HEK293 (cell line): ENCODE results near the gene HINFP.

Experiments used
- CTCF ChIA-PET: fragments of 350-600 bp; formaldehyde crosslinking; extraction: SDS; loops from one replicate; lab custom pipeline; 2021; ENCODE audit warnings: antibody characterized with exemption; lab: Yijun Ruan, JAX
- POLR2A ChIA-PET: fragments of 300-600 bp; formaldehyde crosslinking; extraction: SDS; loops from one replicate; lab custom pipeline; 2020; ENCODE audit warnings: antibody characterized with exemption, inconsistent platforms; lab: Yijun Ruan, JAX
- H3K27ac ChIP-seq: fragments of 200-500 bp; sonication (Bioruptor generic); 2 replicates; pipeline ENCODE4 v1.5.1; 2014; ENCODE audit warnings: low read depth, low read length, control low read depth, inconsistent platforms; ENCODE audit errors: extremely low read depth
- H3K36me3 ChIP-seq, 2 experiments: fragments of 200-500 bp in 1 of 2; sonication (Bioruptor generic) in 1 of 2; 1 replicate in 1 of 2; 2 replicates in 1 of 2; pipeline ENCODE4 v1.5.1; 2014 to 2017; ENCODE audit warnings: inconsistent platforms in 2 of 2, low read length in 2 of 2; ENCODE audit not compliant: control insufficient read depth in 2 of 2, insufficient read depth in 1 of 2
- H3K4me1 ChIP-seq: fragments of 200-500 bp; sonication (Bioruptor generic); 2 replicates; pipeline ENCODE4 v1.5.1; 2014; ENCODE audit warnings: mild to moderate bottlenecking, low read length, inconsistent platforms; ENCODE audit not compliant: control insufficient read depth, insufficient read depth
- H3K4me3 ChIP-seq: 2 replicates; pipeline ENCODE4 v1.5.1; 2011; ENCODE audit warnings: low read depth, mild to moderate bottlenecking, control low read depth, low read length, moderate library complexity
- H3K9me3 ChIP-seq: fragments of 200-500 bp; sonication (Bioruptor generic); 2 replicates; pipeline ENCODE4 v1.5.1; 2014; ENCODE audit warnings: low read depth, low read length, inconsistent platforms; ENCODE audit not compliant: control insufficient read depth, insufficient read depth
- ELK4 ChIP-seq: IDR thresholded peaks from 2 replicates; pipeline ENCODE4 v1.6.1; 2011; ENCODE audit warnings: mild to moderate bottlenecking, low read depth, low read length, borderline replicate concordance
- GLIS1 ChIP-seq: fragments of 450-650 bp; formaldehyde crosslinking; IDR thresholded peaks from 2 replicates; pipeline ENCODE4 v1.5.1; 2016; ENCODE audit warnings: missing biosample characterization, missing genetic modification characterization
- GLIS2 ChIP-seq: fragments of 450-650 bp; formaldehyde crosslinking; IDR thresholded peaks from 2 replicates; pipeline ENCODE4 v1.5.1; 2016; ENCODE audit warnings: missing biosample characterization, missing genetic modification characterization
- KLF8 ChIP-seq: fragments of 450-650 bp; formaldehyde crosslinking; IDR thresholded peaks from 2 replicates; pipeline ENCODE4 v1.5.1; 2016; ENCODE audit warnings: missing biosample characterization, missing genetic modification characterization
- SP2 ChIP-seq: fragments of 450-650 bp; formaldehyde crosslinking; IDR thresholded peaks from 2 replicates; pipeline ENCODE4 v1.5.1; 2016; ENCODE audit warnings: missing biosample characterization, missing genetic modification characterization
- TRIM28 ChIP-seq: IDR thresholded peaks from 2 replicates; pipeline ENCODE4 v1.6.1; 2011; ENCODE audit warnings: low read length, control low read depth, borderline replicate concordance
- ZNF394 ChIP-seq: fragments of 450-650 bp; formaldehyde crosslinking; IDR thresholded peaks from 2 replicates; pipeline ENCODE4 v1.5.1; 2016; ENCODE audit warnings: missing biosample characterization, missing genetic modification characterization, mild to moderate bottlenecking, moderate library complexity, borderline replicate concordance
- ZNF529 ChIP-seq: fragments of 450-650 bp; formaldehyde crosslinking; IDR thresholded peaks from 2 replicates; pipeline ENCODE4 v1.5.1; 2017; ENCODE audit warnings: missing genetic modification characterization, missing biosample characterization; ENCODE audit not compliant: insufficient replicate concordance
- ZNF639 ChIP-seq: fragments of 450-650 bp; formaldehyde crosslinking; IDR thresholded peaks from 2 replicates; pipeline ENCODE4 v1.5.1; 2016; ENCODE audit warnings: missing biosample characterization, missing genetic modification characterization
- ZNF664 ChIP-seq: fragments of 450-650 bp; formaldehyde crosslinking; IDR thresholded peaks from 2 replicates; pipeline ENCODE4 v1.5.1; 2016; ENCODE audit warnings: missing biosample characterization, missing genetic modification characterization
- ZNF692 ChIP-seq: fragments of 450-650 bp; formaldehyde crosslinking; IDR thresholded peaks from 2 replicates; pipeline ENCODE4 v1.5.1; 2016; ENCODE audit warnings: missing biosample characterization, missing genetic modification characterization
- ZNF704 ChIP-seq: fragments of 450-650 bp; formaldehyde crosslinking; IDR thresholded peaks from 2 replicates; pipeline ENCODE4 v1.5.1; 2016; ENCODE audit warnings: missing biosample characterization, missing genetic modification characterization
- ZNF768 ChIP-seq: fragments of 450-650 bp; formaldehyde crosslinking; IDR thresholded peaks from 2 replicates; pipeline ENCODE4 v1.5.1; 2018; ENCODE audit warnings: missing biosample characterization, mild to moderate bottlenecking, missing genetic modification characterization

HINFP gene

GRCh38 chr11:119149786-119150275 lies 28.5 kb downstream of the HINFP start (continued):
- TF ChIP-seq ZNF704 (tag by site-specific recombination), result no peak
- TF ChIP-seq ZNF394, result no peak
- no peak for TF ChIP-seq ZNF529 (tag by site-specific recombination)
- no peak for TF ChIP-seq GLIS1 (tag by site-specific recombination)
- TF ChIP-seq SP2 (tag by site-specific recombination), result peak; percentile 49; the same call in 1 of the 2 replicates
- TF ChIP-seq KLF8 (tag by site-specific recombination), result no peak
- TF ChIP-seq GLIS2 (tag by site-specific recombination), result no peak

GRCh38 chr11:119152043-119152442 lies 30.7 kb downstream of the HINFP start:
- CTCF ChIA-PET, result interaction anchor here (0.6 to 2.9 kb wide), 5 partner anchors 12 to 43 kb away, joined by 3 to 10 read pairs (median 5); no protein-coding TSS in a partner anchor
- Histone ChIP-seq H3K36me3 (peaks cover 0 to 17% of the 10 kb centered on the region in 2 experiments; a peak in 1 of 3 replicates), H3K27ac (no peak overlapping the region), H3K4me1 (no peaks in the 10 kb centered on the region), H3K4me3 (no peak overlapping the region), H3K9me3 (no peaks in the 10 kb centered on the region)
- POLR2A ChIA-PET, result interaction anchor here (0.5 to 0.6 kb wide), 2 partner anchors 12 to 136 kb away, joined by 3 read pairs; no protein-coding TSS in a partner anchor
- peak; percentile 80 for TF ChIP-seq ZNF768 (tag by site-specific recombination)
- no peak for TF ChIP-seq ZNF639

GRCh38 chr11:119152604-119153003 lies 31.2 kb downstream of the HINFP start:
- Histone ChIP-seq H3K9me3 (no peaks in the 10 kb centered on the region), H3K4me3 (no peak overlapping the region), H3K36me3 (peaks cover 0 to 17% of the 10 kb centered on the region in 2 experiments; a peak in 1 of 3 replicates), H3K4me1 (no peaks in the 10 kb centered on the region), H3K27ac (no peak overlapping the region)
- ChIA-PET CTCF (interaction anchor here (0.6 to 2.9 kb wide), 6 partner anchors 12 to 246 kb away, joined by 3 to 10 read pairs (median 4); no protein-coding TSS in a partner anchor), POLR2A (interaction anchor here (0.6 to 1.3 kb wide), 2 partner anchors 11 to 31 kb away, joined by 3 to 5 read pairs; partner anchors contain the start of gene HINFP)
- no peak for TF ChIP-seq ZNF692 (tag by site-specific recombination)

GRCh38 chr11:119153049-119153818 lies 31.9 kb downstream of the HINFP start:
- CTCF ChIA-PET, result interaction anchor here (0.6 to 2.9 kb wide), 10 partner anchors 8 to 247 kb away, joined by 3 to 10 read pairs (median 4); no protein-coding TSS in a partner anchor
- POLR2A ChIA-PET, result interaction anchor here (1.3 kb wide), 2 partner anchors 16 to 32 kb away, joined by 4 to 5 read pairs; partner anchors contain the start of gene HINFP

More at GRCh38 chr11:119153049-119153818, 31.9 kb downstream of the HINFP start:
- peak; percentile 86; the same call in 1 of the 2 replicates for TF ChIP-seq ZNF768 (tag by site-specific recombination)
- no peak for TF ChIP-seq TRIM28
- no peak for TF ChIP-seq ELK4
- TF ChIP-seq ZNF664, result peak; percentile 30; the same call in 1 of the 2 replicates
- Histone ChIP-seq H3K9me3 (no peaks in the 10 kb centered on the region), H3K36me3 (peaks cover 0 to 19% of the 10 kb centered on the region in 2 experiments; a peak in 1 of 3 replicates), H3K4me3 (no peak overlapping the region), H3K27ac (no peak overlapping the region), H3K4me1 (no peaks in the 10 kb centered on the region)
